ENCODE data around the gene RAB4A.

The RAB4A gene

DNA sequence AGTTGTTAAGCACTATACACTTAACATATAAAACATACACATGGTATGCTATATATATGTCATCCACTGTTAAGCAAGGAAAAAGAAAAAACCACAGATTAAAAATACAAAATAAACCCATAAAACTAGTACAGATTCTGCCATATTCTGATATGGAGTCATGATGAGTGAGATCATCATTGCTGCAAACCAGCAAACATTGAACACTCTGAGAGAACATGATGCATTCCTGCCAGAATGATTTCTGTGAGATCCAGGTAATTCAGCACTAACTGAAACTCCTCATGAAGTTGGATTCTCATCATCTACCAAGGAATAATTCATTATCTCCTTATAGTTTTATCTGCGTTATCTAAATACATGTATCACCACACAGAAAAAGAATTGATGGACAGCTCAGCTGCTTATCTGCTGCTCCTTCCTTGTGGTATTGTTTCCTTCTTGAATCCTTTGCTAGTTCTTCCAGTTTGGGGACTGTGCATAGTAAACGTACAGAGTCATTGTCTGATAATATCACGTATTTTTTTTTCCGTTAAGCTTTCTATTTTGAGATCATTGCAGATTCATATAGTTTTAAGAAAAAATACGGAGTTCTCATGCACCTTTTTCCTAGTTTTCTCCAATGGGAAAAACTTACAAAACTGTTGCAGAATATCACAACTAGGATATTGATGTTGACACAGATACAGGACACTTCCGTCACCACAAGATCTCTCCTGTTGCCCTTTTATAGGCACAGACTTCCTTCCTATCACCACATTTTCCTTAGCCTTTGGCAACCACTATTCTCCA, 9.3 kb downstream of the RAB4A start:
- TF ChIP-seq, protein P1, sequence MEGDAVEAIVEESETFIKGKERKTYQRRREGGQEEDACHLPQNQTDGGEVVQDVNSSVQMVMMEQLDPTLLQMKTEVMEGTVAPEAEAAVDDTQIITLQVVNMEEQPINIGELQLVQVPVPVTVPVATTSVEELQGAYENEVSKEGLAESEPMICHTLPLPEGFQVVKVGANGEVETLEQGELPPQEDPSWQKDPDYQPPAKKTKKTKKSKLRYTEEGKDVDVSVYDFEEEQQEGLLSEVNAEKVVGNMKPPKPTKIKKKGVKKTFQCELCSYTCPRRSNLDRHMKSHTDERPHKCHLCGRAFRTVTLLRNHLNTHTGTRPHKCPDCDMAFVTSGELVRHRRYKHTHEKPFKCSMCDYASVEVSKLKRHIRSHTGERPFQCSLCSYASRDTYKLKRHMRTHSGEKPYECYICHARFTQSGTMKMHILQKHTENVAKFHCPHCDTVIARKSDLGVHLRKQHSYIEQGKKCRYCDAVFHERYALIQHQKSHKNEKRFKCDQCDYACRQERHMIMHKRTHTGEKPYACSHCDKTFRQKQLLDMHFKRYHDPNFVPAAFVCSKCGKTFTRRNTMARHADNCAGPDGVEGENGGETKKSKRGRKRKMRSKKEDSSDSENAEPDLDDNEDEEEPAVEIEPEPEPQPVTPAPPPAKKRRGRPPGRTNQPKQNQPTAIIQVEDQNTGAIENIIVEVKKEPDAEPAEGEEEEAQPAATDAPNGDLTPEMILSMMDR (IDR thresholded peaks at IDR 0.05; ENCODE audit: low read length, missing control alignments) = no peak
- no peak for DNase-seq (ENCODE audit: low read depth)
- H3K4me3 ChIP-seq (replicated peaks; ENCODE audit: low read depth, low read length) = no peak overlapping the region

DNA sequence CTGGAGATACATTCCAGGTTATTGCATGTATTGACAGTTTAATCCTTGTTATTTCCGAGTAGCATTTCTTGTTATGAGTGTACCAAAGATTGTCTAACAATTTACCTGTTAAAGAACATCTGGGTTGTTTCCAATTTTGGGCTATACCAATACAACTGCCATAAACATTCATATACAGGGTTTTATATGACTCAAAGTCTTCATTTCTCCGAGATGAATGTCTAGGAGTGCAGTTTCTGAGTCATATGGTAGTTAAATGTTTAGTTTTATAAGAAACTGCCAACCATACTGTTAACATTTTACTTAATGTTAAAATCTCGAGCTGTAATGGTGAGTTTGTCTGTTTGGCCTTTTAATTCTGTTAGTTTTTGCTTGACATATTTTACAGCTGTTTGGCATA, 10.0 kb downstream of the RAB4A start:
- no peak for DNase-seq (ENCODE audit: low read depth)
- no peak overlapping the region for H3K4me3 ChIP-seq (replicated peaks; ENCODE audit: low read depth, low read length)
- TF ChIP-seq, protein P1 (IDR thresholded peaks at IDR 0.05; ENCODE audit: low read length, missing control alignments) = no peak

DNA sequence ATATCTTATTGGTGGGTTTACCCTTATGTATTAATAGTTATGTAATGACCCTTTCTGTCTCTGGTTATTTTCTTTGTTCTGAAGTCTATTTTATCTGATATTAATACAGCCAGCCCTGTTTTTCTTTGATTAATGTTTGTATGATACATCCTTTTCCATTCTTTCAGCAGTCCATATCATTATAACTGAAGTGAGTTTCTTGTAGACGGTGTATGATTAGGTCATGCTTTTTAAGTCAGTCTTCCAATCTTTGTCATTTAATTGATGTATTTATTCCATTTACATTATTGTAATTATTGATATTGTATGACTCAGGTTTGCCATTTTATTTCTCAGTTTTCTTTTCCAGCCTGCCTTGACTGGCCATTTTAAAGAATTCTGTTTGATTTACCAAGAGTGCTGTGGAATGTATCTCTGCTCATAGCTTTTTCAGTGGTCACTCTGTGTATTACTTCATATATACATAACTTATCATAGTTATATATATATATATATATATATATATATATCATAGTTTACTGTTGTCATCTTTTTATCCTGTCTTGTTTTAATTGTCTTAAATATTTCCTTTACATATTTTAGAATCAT, 10.5 kb downstream of the RAB4A start:
- TF ChIP-seq, protein P1 (IDR thresholded peaks at IDR 0.05; ENCODE audit: low read length, missing control alignments) = no peak
- no peak overlapping the region for H3K4me3 ChIP-seq (replicated peaks; ENCODE audit: low read depth, low read length)
- no peak for DNase-seq (ENCODE audit: low read depth)

DNA sequence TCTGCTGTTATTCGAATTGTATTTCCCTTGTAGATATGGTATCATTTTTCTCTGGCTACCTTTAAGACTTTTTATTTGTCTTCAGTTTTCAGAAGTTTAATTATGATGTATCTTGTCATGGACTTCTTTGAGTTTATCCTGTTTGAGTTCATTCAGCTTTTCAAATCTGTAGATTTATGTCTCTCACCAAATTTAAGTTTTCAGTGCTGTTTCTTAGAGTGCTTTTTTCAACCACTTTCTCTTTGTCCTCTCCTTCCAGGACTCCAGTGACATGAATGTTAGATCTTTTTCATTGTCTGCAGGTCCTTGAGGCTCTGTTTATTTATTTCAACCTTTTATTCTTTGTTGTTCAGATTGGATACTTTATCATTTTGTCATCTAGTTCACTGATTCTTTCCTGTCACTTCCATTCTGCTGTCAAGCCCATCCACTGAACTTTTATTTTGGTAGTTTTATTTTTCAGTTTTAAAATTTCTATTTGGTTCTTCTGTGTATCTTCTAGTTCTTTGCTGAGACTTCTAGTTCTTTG, 11.4 kb downstream of the RAB4A start:
- DNase-seq (ENCODE audit: low read depth) = no peak
- no peak overlapping the region for H3K4me3 ChIP-seq (replicated peaks; ENCODE audit: low read depth, low read length)
- TF ChIP-seq, protein P1 (IDR thresholded peaks at IDR 0.05; ENCODE audit: low read length, missing control alignments) = no peak

DNA sequence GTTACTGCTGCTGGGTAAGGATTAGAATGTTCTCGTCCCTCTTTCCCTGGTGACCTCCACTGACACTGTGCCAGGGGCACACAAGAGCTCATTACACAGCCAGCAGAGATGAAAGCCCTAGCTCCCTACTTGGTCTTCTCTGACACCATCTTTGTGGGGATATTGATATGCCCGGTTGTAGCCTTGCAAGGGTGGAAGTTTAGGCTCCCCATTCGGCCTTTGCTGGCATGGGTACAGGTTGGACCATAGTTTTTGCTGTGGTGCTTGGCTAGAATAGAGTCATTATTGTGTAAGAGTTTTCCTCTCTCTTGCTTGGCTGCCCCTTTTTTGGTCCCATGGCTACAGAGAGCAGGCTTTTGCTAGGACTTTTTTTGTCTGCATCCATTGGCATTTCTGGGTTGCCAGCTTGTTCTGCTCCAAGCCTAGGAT, 12.3 kb downstream of the RAB4A start:
- TF ChIP-seq, protein P1 (IDR thresholded peaks at IDR 0.05; ENCODE audit: low read length, missing control alignments) = no peak
- no peak for DNase-seq (ENCODE audit: low read depth)
- no peak overlapping the region for H3K4me3 ChIP-seq (replicated peaks; ENCODE audit: low read depth, low read length)

DNA sequence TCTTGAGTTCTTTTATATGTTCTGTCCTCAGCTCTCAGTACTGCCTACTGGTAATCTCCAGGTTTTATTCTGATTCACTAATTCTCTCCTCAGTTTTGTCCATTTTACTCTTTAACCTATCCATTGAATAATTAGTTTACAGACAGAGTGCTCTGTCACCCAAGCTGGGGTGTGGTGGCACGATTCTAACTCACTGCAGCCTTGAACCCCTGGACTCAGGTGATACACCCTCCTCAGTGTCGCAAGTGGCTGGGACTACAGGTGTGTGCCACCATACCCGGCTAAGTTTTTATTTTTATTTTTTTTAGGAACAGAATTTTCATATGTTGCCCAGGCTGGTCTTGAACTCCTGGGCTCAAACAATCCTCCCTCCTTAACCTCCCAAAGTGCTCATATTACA, 14.0 kb downstream of the RAB4A start:
- no peak overlapping the region for H3K4me3 ChIP-seq (replicated peaks; ENCODE audit: low read depth, low read length)
- no peak for DNase-seq (ENCODE audit: low read depth)
- TF ChIP-seq, protein P1 (IDR thresholded peaks at IDR 0.05; ENCODE audit: low read length, missing control alignments) = no peak

All from fibroblast of pulmonary artery (primary cell).